GM18870 (cell line): ENCODE results near the gene ZNF585A.
"Not testable (repeated sequence)": the region's sequence is repeated elsewhere in the genome, so short reads cannot be mapped to it uniquely, and the experiment has no call there.

Experiments used
- ATAC-seq: cut with Tn5 transposase; IDR thresholded peaks from one replicate; pipeline ENCODE4 v1.9.1; 2021; ENCODE audit warnings: moderate library complexity; ENCODE audit not compliant: unreplicated experiment

ZNF585A gene

GRCh38 chr19:37172368-37173366 is at the start of gene ZNF585A:
TSS of gene ZNF585A (minus strand) at chr19:37172695. CDS start at chr19:37169910, 2,785 bp downstream.
- ATAC-seq = peak; percentile 89

GRCh38 chr19:37221136-37221535 is 48.6 kb upstream of the ZNF585A start:
- no peak for ATAC-seq

DNA sequence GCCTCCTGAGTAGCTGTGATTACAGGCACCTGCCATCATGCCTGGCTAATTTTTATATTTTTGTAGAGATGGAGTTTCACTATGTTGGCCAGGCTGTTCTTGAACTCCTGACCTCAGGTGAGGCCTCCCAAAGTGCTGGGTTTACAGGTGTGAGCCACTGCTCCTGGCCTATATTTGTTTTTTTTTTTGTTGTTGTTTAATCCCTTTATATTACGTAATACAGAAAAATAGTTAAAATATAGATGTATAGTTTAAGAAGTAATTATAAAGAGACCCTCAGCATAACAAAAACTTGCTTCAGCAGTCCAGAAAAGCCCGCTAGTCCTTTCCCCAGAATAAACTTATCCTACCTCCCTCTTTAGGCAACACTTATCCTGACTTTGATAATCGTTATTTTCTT is 47.9 kb upstream of the ZNF585A start:
- no peak for ATAC-seq

DNA sequence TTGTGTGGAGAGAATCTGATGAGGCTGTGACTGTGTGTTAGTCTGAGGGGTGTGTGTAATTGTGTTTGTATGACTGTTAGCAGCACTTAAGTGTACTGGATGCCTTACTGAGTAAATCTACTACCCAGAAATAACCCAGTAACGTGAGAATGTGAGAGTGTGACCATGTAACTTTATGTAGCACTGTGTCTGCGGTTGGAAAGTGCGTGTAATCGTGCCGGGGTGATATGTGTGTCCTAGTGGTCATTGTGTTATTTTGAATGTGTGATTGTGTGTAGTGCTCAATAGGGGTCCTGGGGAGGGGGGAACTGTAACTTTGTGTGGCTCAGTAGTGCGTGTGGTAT is 46.1 kb upstream of the ZNF585A start:
- ATAC-seq = no peak

- ATAC-seq = peak; percentile 86
Observed at GRCh38 chr19:37217775-37218591, 45.5 kb upstream of the ZNF585A start, which contains the start of gene ZNF383. TSS of gene ZNF383 (plus strand) at chr19:37218214. CDS start at chr19:37230454, 12,240 bp downstream.

GRCh38 chr19:37217480-37217774 is 44.9 kb upstream of the ZNF585A start:
- no peak for ATAC-seq

DNA sequence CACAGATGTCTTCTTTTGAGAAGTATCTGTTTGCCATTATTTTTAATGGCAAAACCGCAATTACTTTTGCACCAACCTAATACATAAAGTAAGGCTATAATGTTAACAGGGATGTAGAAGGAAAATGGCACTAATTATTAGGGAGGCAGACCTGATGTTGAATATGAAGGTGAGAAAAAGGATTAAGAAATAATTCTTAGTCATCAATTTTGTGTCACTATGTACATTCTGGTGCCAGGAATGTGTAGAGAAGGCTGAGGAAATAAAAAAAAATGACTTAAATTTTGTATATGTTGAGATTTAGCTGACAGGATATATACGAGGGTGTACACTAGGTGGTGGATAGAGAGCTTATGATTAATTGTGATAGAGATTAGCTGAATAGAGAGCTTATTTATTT is 25.3 kb upstream of the ZNF585A start:
- ATAC-seq = no peak

- not testable (repeated sequence) for ATAC-seq
Observed at GRCh38 chr19:37197115-37197514, 24.6 kb upstream of the ZNF585A start.

DNA sequence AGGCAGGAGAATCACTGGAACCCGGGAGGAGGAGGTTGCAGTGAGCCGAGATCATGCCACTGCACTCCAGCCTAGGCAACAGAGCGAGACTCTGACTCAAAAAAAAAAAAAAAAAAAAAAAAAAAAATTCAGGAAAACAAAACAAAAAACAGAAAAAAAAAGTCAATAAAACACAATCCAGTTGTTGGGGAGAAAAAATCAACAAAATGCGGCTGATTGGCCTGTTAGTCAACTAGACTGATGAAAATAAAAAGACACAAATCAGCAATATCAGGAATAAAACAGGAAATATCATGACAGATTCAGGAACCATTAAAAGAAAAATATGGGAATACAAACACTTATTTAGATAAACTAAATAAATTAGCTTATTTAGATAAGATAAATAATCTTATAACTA is 22.8 kb upstream of the ZNF585A start:
- ATAC-seq = not testable (repeated sequence)

- not testable (repeated sequence) for ATAC-seq
Observed at GRCh38 chr19:37186071-37186470, 13.6 kb upstream of the ZNF585A start.

GRCh38 chr19:37165635-37166034 is 6.9 kb downstream of the ZNF585A start:
- ATAC-seq = no peak

DNA sequence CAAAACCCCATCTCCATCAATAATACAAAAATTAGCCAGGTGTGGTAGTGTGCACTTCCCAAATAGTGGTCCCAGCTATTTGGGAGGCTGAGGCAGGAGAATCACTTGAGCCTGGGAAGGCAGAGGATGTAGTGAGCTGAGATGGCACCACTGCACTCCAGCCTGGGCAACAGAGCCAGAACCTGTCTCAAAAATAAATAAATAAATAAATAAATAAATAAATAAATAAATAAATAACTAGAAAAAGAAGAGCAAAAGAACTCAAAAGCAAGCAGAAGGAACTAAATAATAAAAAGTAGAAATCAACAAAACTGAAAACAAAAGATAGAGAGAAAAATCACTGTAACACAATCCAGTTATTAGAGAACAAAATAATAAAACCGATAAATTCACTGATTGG is 12.3 kb downstream of the ZNF585A start:
- ATAC-seq = no peak

- no peak for ATAC-seq
Observed at GRCh38 chr19:37148214-37148613, 24.3 kb downstream of the ZNF585A start.

DNA sequence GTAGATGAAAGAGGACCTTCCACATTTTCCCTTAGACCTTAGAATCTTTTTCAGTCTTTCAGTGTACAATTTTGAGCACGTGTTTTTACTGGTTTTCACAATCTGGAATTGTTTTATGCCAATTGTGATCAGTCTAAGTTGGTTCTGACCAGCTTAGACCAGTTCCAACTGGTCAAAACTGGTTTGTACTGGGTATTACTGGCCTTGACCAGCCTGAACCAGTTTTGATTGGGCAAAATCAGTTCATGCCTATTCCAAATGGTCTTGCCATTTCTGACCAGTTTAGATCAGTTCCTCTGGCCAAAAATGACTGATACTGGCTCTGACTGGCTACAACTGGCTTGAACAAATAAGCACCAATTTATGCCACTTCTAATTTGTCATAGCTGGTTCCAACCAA is 36.4 kb downstream of the ZNF585A start:
- ATAC-seq = no peak

GRCh38 chr19:37128821-37129177 is 43.7 kb downstream of the ZNF585A start:
- ATAC-seq = no peak

GRCh38 chr19:37127999-37128820 is 44.3 kb downstream of the ZNF585A start:
- ATAC-seq = no peak

DNA sequence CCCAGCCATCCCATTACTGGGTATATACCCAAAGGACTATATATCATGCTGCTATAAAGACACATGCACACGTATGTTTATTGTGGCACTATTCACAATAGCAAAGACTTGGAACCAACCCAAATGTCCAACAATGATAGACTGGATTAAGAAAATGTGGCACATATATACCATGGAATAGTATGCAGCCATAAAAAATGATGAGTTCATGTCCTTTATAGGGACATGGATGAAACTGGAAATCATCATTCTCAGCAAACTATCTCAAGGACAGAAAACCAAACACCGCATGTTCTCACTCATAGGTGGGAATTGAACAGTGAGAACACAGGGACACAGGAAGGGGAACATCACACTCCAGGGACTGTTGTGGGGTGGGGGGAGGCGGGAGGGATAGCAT is 50.4 kb downstream of the ZNF585A start:
- not testable (repeated sequence) for ATAC-seq

- no peak for ATAC-seq
Observed at GRCh38 chr19:37114001-37114400, 58.5 kb downstream of the ZNF585A start.

- ATAC-seq = not testable (repeated sequence)
Observed at GRCh38 chr19:37111753-37112152, 60.7 kb downstream of the ZNF585A start.

- not testable (repeated sequence) for ATAC-seq
Observed at GRCh38 chr19:37104135-37104534, 68.4 kb downstream of the ZNF585A start.

DNA sequence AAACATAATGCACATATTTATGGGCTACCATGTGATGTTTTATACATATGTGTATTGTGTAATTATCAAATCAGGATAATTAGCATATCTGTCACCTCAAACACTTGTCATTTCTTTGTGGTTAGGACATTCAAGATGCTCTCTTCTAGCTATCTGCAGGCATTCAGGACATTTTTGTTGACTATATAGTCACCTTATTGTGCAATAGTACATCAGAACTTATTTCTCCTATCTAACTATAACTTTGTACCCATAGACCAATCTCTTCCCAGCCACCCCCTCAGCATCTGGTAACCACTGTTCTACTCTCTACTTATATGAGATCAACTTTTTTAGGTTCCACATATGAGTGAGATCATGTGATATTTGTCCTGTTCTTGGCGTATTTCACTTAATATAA is 73.9 kb downstream of the ZNF585A start:
- no peak for ATAC-seq
